K562 (cell line): Measurements from ENCODE around the gene FILIP1L.

Experiments
- POLR2AphosphoS5 ChIP-seq: IDR thresholded peaks from 2 replicates; pipeline ENCODE4 v1.6.1; 2011; ENCODE audit warnings: mild to moderate bottlenecking, low read depth, low read length, moderate library complexity; ENCODE audit not compliant: control insufficient read depth, insufficient read depth
- ZBTB17 ChIP-seq: fragments of 450-650 bp; formaldehyde crosslinking; IDR thresholded peaks from 2 replicates; pipeline ENCODE4 v1.4.0; 2020; ENCODE audit warnings: mild to moderate bottlenecking
- ZFP1 ChIP-seq: fragments of 450-650 bp; formaldehyde crosslinking; IDR thresholded peaks from 2 replicates; pipeline ENCODE4 v1.4.0; 2020; ENCODE audit warnings: mild to moderate bottlenecking, mixed read lengths
- TF ChIP-seq, protein P1 (sequence below), 3 experiments: IDR thresholded peaks in 2 of 3; conservative IDR thresholded peaks in 1 of 3; 2 replicates each; pipeline ENCODE4 v1.5.1; 2011 to 2012; ENCODE audit warnings: low read length in 3 of 3, mild to moderate bottlenecking in 3 of 3, control low read depth in 2 of 3, improper control_type of control experiment in 1 of 3, inconsistent platforms in 1 of 3, low read depth in 1 of 3, mixed read lengths in 1 of 3, moderate library complexity in 1 of 3; ENCODE audit not compliant: insufficient read depth in 2 of 3

- TF ChIP-seq POLR2AphosphoS5: no peak
- TF ChIP-seq ZBTB17: no peak
- TF ChIP-seq ZFP1 (CRISPR knock-in tag): no peak
- TF ChIP-seq, protein P1, sequence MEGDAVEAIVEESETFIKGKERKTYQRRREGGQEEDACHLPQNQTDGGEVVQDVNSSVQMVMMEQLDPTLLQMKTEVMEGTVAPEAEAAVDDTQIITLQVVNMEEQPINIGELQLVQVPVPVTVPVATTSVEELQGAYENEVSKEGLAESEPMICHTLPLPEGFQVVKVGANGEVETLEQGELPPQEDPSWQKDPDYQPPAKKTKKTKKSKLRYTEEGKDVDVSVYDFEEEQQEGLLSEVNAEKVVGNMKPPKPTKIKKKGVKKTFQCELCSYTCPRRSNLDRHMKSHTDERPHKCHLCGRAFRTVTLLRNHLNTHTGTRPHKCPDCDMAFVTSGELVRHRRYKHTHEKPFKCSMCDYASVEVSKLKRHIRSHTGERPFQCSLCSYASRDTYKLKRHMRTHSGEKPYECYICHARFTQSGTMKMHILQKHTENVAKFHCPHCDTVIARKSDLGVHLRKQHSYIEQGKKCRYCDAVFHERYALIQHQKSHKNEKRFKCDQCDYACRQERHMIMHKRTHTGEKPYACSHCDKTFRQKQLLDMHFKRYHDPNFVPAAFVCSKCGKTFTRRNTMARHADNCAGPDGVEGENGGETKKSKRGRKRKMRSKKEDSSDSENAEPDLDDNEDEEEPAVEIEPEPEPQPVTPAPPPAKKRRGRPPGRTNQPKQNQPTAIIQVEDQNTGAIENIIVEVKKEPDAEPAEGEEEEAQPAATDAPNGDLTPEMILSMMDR (IDR thresholded peaks at IDR 0.05 in 2 of 3, conservative IDR thresholded peaks at IDR 0.05 in 1 of 3; ENCODE audit: insufficient read depth in 2 of 3, low read depth in 1 of 3, low read length in 3 of 3): no peak
Observed at GRCh38 chr3:100003609-100004503, 110.4 kb downstream of the FILIP1L start.
